HCT116 (cell line): ENCODE data around the gene RTTN. TPM values are rescaled to one million over a fixed set of nuclear protein-coding genes. Genes with fewer than 3 reads are reported as not detected.
A peak's percentile ranks its signal among the peaks of the same experiment; 100 is the strongest.

Source experiments
- ATAC-seq: fragments of 200-7000 bp; cut with Tn5 transposase; 2 replicates; pipeline ENCODE4 v1.9.1; 2020; ENCODE audit warnings: mild to moderate bottlenecking, moderate library complexity
- BruUV-seq: library from RNA; stranded (reverse); fragments of 400-500 nt; replicated peaks from 2 replicates; lab custom pipeline; 2021; lab: Mats Ljungman, UMichigan
- CTCF ChIA-PET: fragments of 300-600 bp; sonication (Branson Sonifier 250); formaldehyde crosslinking; loops from one replicate; lab custom pipeline; 2021; ENCODE audit warnings: antibody characterized with exemption; lab: Charles Lee
- POLR2A ChIA-PET: fragments of 300-600, 350-600 bp; sonication (Branson Sonifier 250); formaldehyde crosslinking; loops from one replicate; lab custom pipeline; 2021; ENCODE audit warnings: antibody characterized with exemption; lab: Charles Lee
- RAD21 ChIA-PET, 2 experiments: fragments of 300-600 bp; sonication (Branson Sonifier 250); formaldehyde crosslinking; loops; one replicate each; lab custom pipeline; 2023; ENCODE audit warnings: low total read pairs in 2 of 2; ENCODE audit not compliant: uncharacterized antibody in 2 of 2, unreplicated experiment in 2 of 2, low non-redundant PET in 1 of 2; lab: Charles Lee
- DNase-seq: peaks from one replicate; pipeline ENCODE4 v3.0.0-alpha.2; 2010; ENCODE audit warnings: low read depth, low spot score
- H2AFZ ChIP-seq: fragments of 200-600 bp; shearing (Covaris generic), sonication (generic); 2 replicates; pipeline ENCODE4 v1.6.1; 2017; ENCODE audit warnings: low read depth, mixed run types, mixed read lengths, antibody characterized with exemption, low read length; ENCODE audit not compliant: poor library complexity, severe bottlenecking
- H3K27ac ChIP-seq: 2 replicates; pipeline ENCODE4 v1.5.1; 2012; ENCODE audit warnings: low read depth, low read length
- H3K27me3 ChIP-seq: fragments of 200-600 bp; sonication (generic); 2 replicates; pipeline ENCODE4 v1.6.1; 2016; ENCODE audit warnings: mixed run types, low read length, mixed read lengths; ENCODE audit not compliant: insufficient read depth
- H3K36me3 ChIP-seq, 2 experiments: fragments of 200-500 bp in 1 of 2; fragments of 200-600 bp in 1 of 2; sonication (Bioruptor generic) in 1 of 2; sonication (generic) in 1 of 2; 2 replicates each; pipeline versions ENCODE4 v1.5.1 to v1.6.1; 2014 to 2016; ENCODE audit warnings: low read length in 2 of 2, inconsistent platforms in 1 of 2, mixed read lengths in 1 of 2, mixed run types in 1 of 2; ENCODE audit not compliant: insufficient read depth in 2 of 2, control insufficient read depth in 1 of 2
- H3K4me1 ChIP-seq, 2 experiments: fragments of 200-600 bp in 1 of 2; sonication (generic) in 1 of 2; 2 replicates each; pipeline versions ENCODE4 v1.5.1 to v1.6.1; 2012 to 2017; ENCODE audit warnings: low read length in 2 of 2, inconsistent platforms in 1 of 2, mild to moderate bottlenecking in 1 of 2, mixed read lengths in 1 of 2, mixed run types in 1 of 2, moderate library complexity in 1 of 2; ENCODE audit not compliant: insufficient read depth in 2 of 2, control insufficient read depth in 1 of 2
- H3K4me2 ChIP-seq: fragments of 200-600 bp; sonication (generic); 2 replicates; pipeline ENCODE4 v1.6.1; 2017; ENCODE audit warnings: mixed run types, low read length, mixed read lengths
- H3K4me3 ChIP-seq, 2 experiments: fragments of 200-600 bp in 1 of 2; sonication (generic) in 1 of 2; replicated peaks in 1 of 2; 2 replicates each; pipeline ENCODE4 v1.5.1; 2011 to 2016; ENCODE audit warnings: low read length in 2 of 2, control low read depth in 1 of 2, low read depth in 1 of 2, mild to moderate bottlenecking in 1 of 2, mixed read lengths in 1 of 2, mixed run types in 1 of 2
- H3K79me2 ChIP-seq: fragments of 200-600 bp; sonication (generic); 2 replicates; pipeline ENCODE4 v1.6.1; 2017; ENCODE audit warnings: mild to moderate bottlenecking, mixed run types, low read length, moderate library complexity, mixed read lengths; ENCODE audit not compliant: insufficient read depth
- H3K9ac ChIP-seq: fragments of 200-600 bp; sonication (generic); 2 replicates; pipeline ENCODE4 v1.6.1; 2016; ENCODE audit warnings: low read length, mixed read lengths
- H3K9me2 ChIP-seq: fragments of 200-600 bp; sonication (generic), shearing (Covaris generic); 2 replicates; pipeline ENCODE4 v1.6.1; 2017; ENCODE audit warnings: mixed run types, mild to moderate bottlenecking, moderate library complexity; ENCODE audit not compliant: insufficient read depth
- H3K9me3 ChIP-seq, 2 experiments: fragments of 200-500 bp in 1 of 2; fragments of 200-600 bp in 1 of 2; sonication (Bioruptor generic) in 1 of 2; sonication (generic) in 1 of 2; 2 replicates each; pipeline ENCODE4 v1.6.1; 2014 to 2017; ENCODE audit warnings: low read length in 2 of 2, mixed read lengths in 2 of 2, inconsistent platforms in 1 of 2, low read depth in 1 of 2, mild to moderate bottlenecking in 1 of 2, mixed run types in 1 of 2, moderate library complexity in 1 of 2; ENCODE audit not compliant: control insufficient read depth in 1 of 2, insufficient read depth in 1 of 2
- H4K20me1 ChIP-seq: fragments of 200-600 bp; sonication (generic), shearing (Covaris generic); 2 replicates; pipeline ENCODE4 v1.6.1; 2017; ENCODE audit warnings: mixed run types, mild to moderate bottlenecking, moderate library complexity; ENCODE audit not compliant: insufficient read depth
- CBX3 ChIP-seq: IDR thresholded peaks from 2 replicates; pipeline ENCODE4 v1.6.1; 2012; ENCODE audit warnings: low read depth
- EGR1 ChIP-seq: IDR thresholded peaks from 2 replicates; pipeline ENCODE4 v1.6.1; 2012; ENCODE audit warnings: low read depth
- ELF1 ChIP-seq: IDR thresholded peaks from 2 replicates; pipeline ENCODE4 v1.6.1; 2012; ENCODE audit warnings: low read depth, borderline replicate concordance
- EZH2 ChIP-seq: fragments of 200-600 bp; sonication (generic); IDR thresholded peaks from 2 replicates; pipeline ENCODE4 v1.6.1; 2017; ENCODE audit warnings: antibody characterized with exemption, mixed run types
- EZH2phosphoT487 ChIP-seq: fragments of 200-600 bp; IDR thresholded peaks from 2 replicates; pipeline ENCODE4 v1.6.1; 2018; ENCODE audit warnings: antibody characterized with exemption, borderline replicate concordance
- POLR2AphosphoS5 ChIP-seq: IDR thresholded peaks from 2 replicates; pipeline ENCODE4 v1.6.1; 2011; ENCODE audit warnings: mild to moderate bottlenecking, low read depth, low read length, moderate library complexity
- RAD21 ChIP-seq: IDR thresholded peaks from 2 replicates; pipeline ENCODE4 v1.6.1; 2012; ENCODE audit warnings: low read depth, mild to moderate bottlenecking
- SIN3A ChIP-seq: IDR thresholded peaks from 2 replicates; pipeline ENCODE4 v1.6.1; 2012; ENCODE audit warnings: low read depth
- YY1 ChIP-seq: IDR thresholded peaks from 2 replicates; pipeline ENCODE4 v1.6.1; 2011; ENCODE audit warnings: low read length, low read depth, moderate library complexity, mild to moderate bottlenecking; ENCODE audit not compliant: insufficient replicate concordance; ENCODE audit errors: extremely low read depth
- ZFX ChIP-seq: fragments of 450-650 bp; IDR thresholded peaks from 2 replicates; pipeline ENCODE4 v1.6.1; 2017
- intact Hi-C: fragments of 100-400 bp; cut with micrococcal nuclease; formaldehyde crosslinking; loops from 2 replicates; pipeline ENCODE4 v1.10.0; 2022
- total RNA-seq: library from RNA; stranded (reverse); gene quantifications from one replicate; pipeline ENCODE4 v1.2.1, GENCODE V29; 2021; ENCODE audit not compliant: unreplicated experiment
- TF ChIP-seq, protein P1 (sequence below), 3 experiments: fragments of 200-600 bp in 1 of 3; sonication (generic) in 1 of 3; IDR thresholded peaks in 2 of 3; conservative IDR thresholded peaks in 1 of 3; 2 replicates each; pipeline ENCODE4 v1.5.1; 2012 to 2017; ENCODE audit warnings: low read depth in 2 of 3, low read length in 2 of 3, antibody characterized with exemption in 1 of 3, borderline replicate concordance in 1 of 3, control low read depth in 1 of 3, mild to moderate bottlenecking in 1 of 3, mixed read lengths in 1 of 3, mixed run types in 1 of 3, moderate library complexity in 1 of 3; ENCODE audit not compliant: insufficient read depth in 1 of 3
- TF ChIP-seq, protein P2 (sequence below): IDR thresholded peaks from 2 replicates; pipeline ENCODE4 v1.6.1; 2011; ENCODE audit warnings: mild to moderate bottlenecking, low read length, moderate library complexity; ENCODE audit not compliant: insufficient replicate concordance; ENCODE audit errors: extremely low read depth
- TF ChIP-seq, protein P3 (sequence below): IDR thresholded peaks from 2 replicates; pipeline ENCODE4 v1.6.1; 2012

The RTTN gene
- total RNA-seq, 1 experiment from 2014 or later, result 41.2 TPM

DNA sequence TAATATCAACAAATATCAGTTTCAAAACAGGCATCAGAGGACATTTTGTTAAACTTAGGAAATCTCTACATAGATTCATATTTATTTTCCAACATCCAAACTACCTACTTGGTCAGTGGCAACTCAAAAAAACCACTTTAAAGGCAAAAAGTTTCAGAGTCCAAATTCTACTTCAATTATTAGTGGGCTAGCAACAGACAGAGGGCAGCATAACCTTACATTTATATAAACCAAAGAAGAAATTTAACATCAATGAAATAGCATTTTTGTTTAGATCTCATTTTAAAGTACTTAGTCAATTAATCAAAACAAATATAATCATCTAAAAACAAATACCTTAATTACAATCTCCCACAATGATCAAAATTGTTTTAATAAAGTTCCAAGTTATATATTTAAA, 33.3 kb downstream of the RTTN start:
- ATAC-seq, result no peak
- ChIA-PET POLR2A (no interaction called here), RAD21 (no interaction called here), CTCF (interaction anchor here (0.8 to 2.0 kb wide), 3 partner anchors 261 to 283 kb away, joined by 3 to 10 read pairs (median 10); no protein-coding TSS in a partner anchor)
- Histone ChIP-seq H3K9ac (no peak overlapping the region), H3K27ac (no peak overlapping the region), H3K4me2 (no peak overlapping the region)
- no TSS peak for BruUV-seq
- TF ChIP-seq, protein P1, sequence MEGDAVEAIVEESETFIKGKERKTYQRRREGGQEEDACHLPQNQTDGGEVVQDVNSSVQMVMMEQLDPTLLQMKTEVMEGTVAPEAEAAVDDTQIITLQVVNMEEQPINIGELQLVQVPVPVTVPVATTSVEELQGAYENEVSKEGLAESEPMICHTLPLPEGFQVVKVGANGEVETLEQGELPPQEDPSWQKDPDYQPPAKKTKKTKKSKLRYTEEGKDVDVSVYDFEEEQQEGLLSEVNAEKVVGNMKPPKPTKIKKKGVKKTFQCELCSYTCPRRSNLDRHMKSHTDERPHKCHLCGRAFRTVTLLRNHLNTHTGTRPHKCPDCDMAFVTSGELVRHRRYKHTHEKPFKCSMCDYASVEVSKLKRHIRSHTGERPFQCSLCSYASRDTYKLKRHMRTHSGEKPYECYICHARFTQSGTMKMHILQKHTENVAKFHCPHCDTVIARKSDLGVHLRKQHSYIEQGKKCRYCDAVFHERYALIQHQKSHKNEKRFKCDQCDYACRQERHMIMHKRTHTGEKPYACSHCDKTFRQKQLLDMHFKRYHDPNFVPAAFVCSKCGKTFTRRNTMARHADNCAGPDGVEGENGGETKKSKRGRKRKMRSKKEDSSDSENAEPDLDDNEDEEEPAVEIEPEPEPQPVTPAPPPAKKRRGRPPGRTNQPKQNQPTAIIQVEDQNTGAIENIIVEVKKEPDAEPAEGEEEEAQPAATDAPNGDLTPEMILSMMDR (IDR thresholded peaks at IDR 0.05 in 2 of 3, conservative IDR thresholded peaks at IDR 0.05 in 1 of 3; ENCODE audit: borderline replicate concordance in 1 of 3, insufficient read depth in 1 of 3, low read depth in 2 of 3, low read length in 2 of 3), result peak; percentile 29 to 63 (median 53); a peak in 3 of 6 replicates
- TF ChIP-seq RAD21, result peak; percentile 68
- TF ChIP-seq SIN3A, result no peak
- TF ChIP-seq, all 23 proteins: peak for 2
- Histone ChIP-seq H2AFZ (no peak overlapping the region), H3K4me3 (no peak overlapping the region), H3K9me2 (no peaks in the 10 kb centered on the region), H3K27me3 (no peaks in the 10 kb centered on the region), H3K9me3 (no peaks in the 10 kb centered on the region), H3K4me1 (no peaks in the 10 kb centered on the region; a peak in 2 of 4 replicates), H3K36me3 (peaks cover 0 to 5% of the 10 kb centered on the region in 2 experiments; a peak in 1 of 4 replicates), H3K79me2 (peaks cover 77% of the 10 kb centered on the region), H4K20me1 (no peaks in the 10 kb centered on the region)
- intact Hi-C loops, result loop anchor here (1.0 kb wide), 2 partner anchors 278 to 282 kb away; no protein-coding TSS in a partner anchor
- DNase-seq, result no peak

DNA sequence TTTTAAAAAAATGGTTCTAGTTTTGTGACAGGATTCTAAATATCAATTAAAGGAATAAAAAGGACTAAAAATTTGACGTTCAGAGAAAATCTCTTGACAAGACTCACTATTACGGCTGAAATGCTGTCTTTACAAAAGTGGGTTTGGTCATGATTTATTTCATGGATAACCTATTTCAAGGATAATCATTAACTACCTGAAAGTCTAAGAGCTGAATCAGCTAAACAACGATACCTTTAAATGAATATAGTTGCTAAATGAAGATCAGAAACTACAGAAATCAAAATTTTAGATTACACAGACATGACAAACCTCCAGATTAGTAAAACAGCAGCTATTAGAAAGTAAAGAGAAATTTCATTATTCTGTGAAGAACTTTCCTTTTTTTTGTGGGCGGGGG, 35.7 kb downstream of the RTTN start:
- Histone ChIP-seq H3K4me2 (no peak overlapping the region), H3K4me1 (no peaks in the 10 kb centered on the region; a peak in 1 of 4 replicates), H2AFZ (no peak overlapping the region), H3K27me3 (no peaks in the 10 kb centered on the region), H3K36me3 (peaks cover 0 to 2% of the 10 kb centered on the region in 2 experiments; a peak in 2 of 4 replicates), H3K27ac (no peak overlapping the region), H3K9ac (no peak overlapping the region), H3K4me3 (no peak overlapping the region), H4K20me1 (no peaks in the 10 kb centered on the region), H3K9me3 (no peaks in the 10 kb centered on the region), H3K79me2 (peaks cover 54% of the 10 kb centered on the region), H3K9me2 (no peaks in the 10 kb centered on the region)
- RAD21 ChIA-PET, result no interaction called here
- CTCF ChIA-PET, result interaction anchor here (0.7 to 2.1 kb wide), 4 partner anchors 9 to 285 kb away, joined by 3 to 6 read pairs (median 4); no protein-coding TSS in a partner anchor
- no TSS peak for BruUV-seq
- ATAC-seq, result no peak
- POLR2A ChIA-PET, result no interaction called here
- no peak for DNase-seq
- intact Hi-C loops, result no loop called here
- TF ChIP-seq, protein P2, sequence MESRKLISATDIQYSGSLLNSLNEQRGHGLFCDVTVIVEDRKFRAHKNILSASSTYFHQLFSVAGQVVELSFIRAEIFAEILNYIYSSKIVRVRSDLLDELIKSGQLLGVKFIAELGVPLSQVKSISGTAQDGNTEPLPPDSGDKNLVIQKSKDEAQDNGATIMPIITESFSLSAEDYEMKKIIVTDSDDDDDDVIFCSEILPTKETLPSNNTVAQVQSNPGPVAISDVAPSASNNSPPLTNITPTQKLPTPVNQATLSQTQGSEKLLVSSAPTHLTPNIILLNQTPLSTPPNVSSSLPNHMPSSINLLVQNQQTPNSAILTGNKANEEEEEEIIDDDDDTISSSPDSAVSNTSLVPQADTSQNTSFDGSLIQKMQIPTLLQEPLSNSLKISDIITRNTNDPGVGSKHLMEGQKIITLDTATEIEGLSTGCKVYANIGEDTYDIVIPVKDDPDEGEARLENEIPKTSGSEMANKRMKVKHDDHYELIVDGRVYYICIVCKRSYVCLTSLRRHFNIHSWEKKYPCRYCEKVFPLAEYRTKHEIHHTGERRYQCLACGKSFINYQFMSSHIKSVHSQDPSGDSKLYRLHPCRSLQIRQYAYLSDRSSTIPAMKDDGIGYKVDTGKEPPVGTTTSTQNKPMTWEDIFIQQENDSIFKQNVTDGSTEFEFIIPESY, result no peak
- TF ChIP-seq ZFX, result no peak
- TF ChIP-seq YY1, result no peak
- no peak for TF ChIP-seq SIN3A
- TF ChIP-seq EZH2, result no peak
- TF ChIP-seq EGR1, result no peak
- TF ChIP-seq EZH2phosphoT487, result no peak
- TF ChIP-seq CBX3, result no peak
- TF ChIP-seq, protein P3, sequence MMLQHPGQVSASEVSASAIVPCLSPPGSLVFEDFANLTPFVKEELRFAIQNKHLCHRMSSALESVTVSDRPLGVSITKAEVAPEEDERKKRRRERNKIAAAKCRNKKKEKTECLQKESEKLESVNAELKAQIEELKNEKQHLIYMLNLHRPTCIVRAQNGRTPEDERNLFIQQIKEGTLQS, result no peak
- TF ChIP-seq ELF1, result no peak
- TF ChIP-seq POLR2AphosphoS5, result no peak
